HG02885 (cell line): Measurements from ENCODE around the gene C3orf70.
A peak's percentile ranks its signal among the peaks of the same experiment; 100 is the strongest.

Experiments used
- ATAC-seq: cut with Tn5 transposase; IDR thresholded peaks from one replicate; pipeline ENCODE4 v1.9.1; 2021; ENCODE audit warnings: mild to moderate bottlenecking; ENCODE audit not compliant: unreplicated experiment, poor library complexity

Gene C3orf70, protein sequence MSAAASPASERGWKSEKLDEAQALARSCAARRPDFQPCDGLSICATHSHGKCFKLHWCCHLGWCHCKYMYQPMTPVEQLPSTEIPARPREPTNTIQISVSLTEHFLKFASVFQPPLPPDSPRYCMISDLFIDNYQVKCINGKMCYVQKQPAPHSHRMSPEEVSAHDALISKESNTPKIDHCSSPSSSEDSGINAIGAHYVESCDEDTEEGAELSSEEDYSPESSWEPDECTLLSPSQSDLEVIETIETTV

DNA sequence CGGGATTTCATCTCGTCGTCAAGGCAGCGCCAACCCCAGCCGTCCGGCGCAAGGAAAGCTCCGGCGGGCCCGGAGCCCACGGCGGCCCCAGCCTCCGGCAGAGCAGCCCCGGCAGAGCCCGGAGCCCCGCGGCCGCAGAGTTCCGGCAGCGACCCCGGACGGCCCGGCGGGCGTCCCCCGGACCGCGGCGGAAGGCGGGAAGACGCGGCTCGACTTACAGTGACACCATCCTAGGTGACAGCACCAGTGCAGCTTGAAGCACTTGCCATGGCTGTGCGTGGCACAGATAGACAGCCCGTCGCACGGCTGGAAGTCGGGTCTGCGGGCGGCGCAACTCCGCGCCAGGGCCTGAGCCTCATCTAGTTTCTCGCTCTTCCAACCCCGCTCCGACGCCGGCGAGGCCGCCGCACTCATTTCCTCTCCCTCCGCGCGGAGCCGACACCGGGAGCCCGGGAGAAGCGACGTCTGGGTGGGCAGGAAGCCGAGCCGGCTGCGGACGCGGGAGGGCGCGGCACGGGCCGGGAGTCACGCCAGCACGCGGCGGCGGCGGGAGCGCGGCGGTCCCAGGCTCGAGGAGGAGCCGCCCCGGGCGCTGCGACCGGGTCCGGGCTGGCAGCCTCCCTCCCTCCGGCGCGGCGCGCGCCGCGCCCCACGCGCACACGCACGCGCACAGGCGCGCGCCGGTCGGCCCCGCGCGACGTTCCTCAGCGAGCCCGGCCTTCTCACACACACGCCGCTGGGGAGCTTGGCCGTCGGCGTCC is at the start of gene C3orf70:
TSS of gene C3orf70 (minus strand) at position 651 of the 761 bp plus-strand sequence. CDS start at position 414, 237 bp downstream.
- ATAC-seq, result peak; percentile 64

DNA sequence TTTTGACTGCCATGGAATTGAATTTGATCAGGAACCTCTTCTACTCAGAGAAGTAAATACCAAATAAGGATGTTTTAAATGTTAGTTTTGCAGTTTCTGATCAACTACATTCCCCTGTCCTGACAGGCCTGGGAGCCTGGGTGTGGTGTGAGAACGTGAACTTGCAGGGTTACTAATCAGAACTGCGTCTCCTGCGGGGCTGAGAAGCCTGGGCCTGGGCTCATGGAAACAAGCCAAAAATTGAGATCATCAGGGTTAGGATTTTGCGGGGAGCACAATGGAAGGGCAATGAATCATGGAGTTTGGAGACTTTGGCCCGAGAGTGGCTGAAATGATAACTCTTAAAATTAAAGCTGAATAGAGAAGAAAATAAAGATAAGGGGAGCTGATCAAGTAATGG is 47.8 kb upstream of the C3orf70 start:
- no peak for ATAC-seq

DNA sequence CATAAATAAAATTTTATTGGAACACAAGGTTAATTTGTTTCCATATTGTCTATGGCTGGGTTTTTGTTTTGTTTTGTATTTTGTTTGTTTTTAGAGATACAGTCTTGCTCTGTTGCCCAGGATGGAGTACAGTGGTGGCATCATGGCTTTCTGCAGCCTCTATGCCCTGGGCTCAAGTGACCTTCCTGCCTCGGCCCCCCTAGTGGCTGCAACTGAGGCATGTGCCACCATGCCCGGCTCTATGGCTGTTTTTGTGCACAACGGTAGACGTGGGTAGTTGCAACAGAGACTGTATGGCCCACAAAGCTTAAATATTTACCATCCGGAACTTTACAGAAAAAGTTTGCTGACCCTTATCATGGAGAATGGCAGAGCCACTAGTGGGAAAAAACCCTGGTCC is 46.8 kb upstream of the C3orf70 start:
- no peak for ATAC-seq

DNA sequence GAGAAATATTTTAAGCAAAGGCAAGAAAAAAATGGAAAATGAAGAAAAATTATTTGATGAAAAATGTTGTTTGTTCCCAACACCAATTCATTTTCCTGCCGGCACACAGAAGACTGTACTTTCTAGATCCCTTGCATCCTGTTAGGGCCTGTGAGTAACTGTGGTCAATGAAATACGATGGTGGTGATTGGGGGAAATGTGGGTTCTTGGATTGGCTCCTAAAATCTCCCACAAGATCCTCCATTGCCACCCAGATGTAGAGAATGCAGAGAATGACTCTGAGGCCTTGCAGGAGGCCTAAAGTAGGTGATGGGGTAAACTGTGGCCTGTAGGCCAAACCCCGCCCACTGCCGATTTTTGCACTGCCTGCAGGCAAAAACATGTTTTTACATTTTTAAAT is 46.3 kb upstream of the C3orf70 start:
- ATAC-seq, result no peak

DNA sequence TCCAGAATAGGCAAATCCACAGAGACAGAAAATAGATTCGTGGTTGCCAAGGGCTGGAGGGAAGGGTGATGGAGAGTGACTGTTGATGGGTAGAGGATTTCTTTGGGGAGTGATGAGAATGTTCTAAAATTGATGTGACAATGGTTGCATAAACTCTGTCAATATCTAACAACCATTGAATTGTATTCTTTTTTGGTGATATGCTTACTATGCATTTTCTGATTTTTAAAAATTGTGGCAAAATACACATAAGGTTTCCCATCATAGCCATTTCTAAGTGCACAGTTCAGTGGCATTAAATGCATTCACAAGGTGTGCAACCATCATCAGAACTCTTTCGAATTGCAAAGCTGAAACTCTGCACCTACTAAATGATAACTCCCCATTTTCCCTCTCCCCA is 44.2 kb upstream of the C3orf70 start:
- ATAC-seq, result no peak

DNA sequence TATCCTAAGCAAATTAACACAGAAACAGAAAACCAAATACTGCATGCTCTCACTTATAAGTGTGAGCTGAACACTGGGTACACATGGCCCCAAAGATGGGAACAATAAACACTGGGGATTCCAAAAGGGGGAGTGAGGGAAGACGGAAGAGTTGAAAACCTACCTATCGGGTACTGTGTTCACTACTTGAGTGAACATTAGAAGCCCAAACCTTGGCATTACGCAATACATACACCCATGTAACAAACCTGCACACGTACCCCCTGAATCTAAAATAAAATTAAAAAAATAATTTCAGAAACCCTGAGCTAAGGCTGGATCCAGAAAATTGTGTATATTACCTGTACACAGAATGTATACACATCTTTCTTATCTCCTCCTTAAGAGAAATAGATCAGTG is 42.8 kb upstream of the C3orf70 start:
- no peak for ATAC-seq

DNA sequence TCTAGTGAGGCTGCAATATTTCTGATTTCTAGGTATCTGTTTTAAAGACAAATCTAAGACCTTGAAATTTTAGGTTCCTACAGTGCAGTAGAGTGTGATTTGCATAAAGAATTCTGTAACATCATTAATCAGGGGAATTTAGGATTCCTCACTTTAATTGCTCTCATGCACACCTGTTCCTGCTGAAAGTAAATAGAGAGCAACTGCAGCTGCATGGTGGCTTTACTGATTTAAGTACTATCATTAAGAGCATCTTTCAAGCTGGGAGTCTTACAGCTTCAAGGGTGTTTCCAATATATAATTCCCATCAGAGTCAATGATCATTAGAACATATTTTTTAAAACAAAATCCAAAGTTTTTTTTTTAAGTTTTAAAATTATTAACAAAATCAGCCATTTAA is 36.0 kb upstream of the C3orf70 start:
- ATAC-seq, result no peak

DNA sequence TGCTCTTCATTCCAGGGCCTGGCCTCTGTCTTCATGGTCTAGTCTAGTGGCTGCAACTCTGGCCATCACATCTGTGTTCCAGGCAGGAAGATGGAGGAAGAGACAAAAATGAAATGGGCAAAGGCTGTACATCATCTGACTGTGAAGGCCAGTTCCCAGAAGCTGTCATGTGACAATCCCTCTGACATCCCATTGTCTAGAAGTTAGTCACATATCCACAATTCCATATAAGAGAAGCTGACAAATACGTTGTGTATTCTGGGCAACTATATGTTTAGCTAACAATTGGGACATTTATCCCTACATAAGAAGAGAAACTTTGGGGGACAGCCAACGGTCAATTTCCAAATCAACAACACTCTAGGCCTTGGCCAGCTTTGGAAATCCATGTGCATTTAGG is 34.5 kb upstream of the C3orf70 start:
- no peak for ATAC-seq

DNA sequence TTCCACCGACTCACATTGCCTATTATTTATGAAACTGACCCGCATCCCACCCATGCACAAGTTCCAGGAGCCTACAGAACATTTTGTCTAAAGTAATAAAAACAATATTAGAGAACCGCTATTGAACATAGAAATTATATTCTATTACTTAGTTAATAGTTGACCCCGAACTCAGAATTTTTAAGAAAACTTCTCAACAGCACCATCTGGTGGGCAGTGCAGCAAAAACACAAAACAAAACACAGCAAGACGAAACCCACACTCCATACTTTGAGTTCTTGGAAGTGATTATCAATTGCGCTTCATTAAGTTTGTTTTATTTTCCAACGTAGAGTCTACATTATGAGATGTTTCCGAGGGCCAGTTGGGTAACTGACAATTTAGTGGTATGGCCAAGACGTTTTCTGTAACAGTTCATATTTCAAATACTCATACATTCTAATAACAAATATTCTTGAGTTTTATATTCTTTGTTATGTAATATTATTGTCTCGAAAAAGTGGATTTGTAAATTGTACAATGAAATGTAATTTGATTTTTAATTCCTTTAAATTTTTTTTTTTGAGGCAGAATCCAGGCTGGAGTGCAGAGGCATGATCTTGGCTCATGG is 24.0 kb upstream of the C3orf70 start:
- ATAC-seq, result no peak

DNA sequence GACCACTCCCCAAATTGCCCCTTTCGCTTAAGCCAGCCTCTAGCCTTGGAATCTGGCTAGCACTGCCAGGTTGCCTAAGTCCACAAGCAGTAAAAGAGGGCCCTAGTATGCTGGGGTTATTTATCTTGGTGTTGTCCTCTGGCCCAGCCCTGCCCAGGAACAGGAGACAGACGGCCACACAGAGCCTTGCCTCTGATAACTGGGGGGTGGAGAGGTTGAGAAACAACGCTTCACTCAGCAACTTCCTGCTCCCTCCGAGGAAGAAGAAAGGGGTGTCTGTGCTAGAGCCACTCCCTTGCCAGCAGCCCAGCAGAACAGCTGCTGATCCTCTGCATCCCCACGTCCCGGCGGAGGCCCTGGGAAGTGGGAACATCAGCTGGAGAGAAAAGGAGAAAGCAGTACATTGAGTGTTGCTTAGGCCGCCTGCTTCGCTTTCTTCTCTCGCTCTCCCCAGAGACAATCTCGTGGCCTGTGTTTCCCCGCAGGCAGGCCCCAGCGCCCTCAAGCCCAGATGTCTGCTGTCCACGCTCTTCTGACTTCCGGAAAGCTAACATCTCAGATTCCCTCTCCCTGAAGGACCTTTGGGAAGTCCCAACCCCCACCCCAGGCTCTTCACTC is 22.6 kb upstream of the C3orf70 start:
- peak; percentile 81 for ATAC-seq

DNA sequence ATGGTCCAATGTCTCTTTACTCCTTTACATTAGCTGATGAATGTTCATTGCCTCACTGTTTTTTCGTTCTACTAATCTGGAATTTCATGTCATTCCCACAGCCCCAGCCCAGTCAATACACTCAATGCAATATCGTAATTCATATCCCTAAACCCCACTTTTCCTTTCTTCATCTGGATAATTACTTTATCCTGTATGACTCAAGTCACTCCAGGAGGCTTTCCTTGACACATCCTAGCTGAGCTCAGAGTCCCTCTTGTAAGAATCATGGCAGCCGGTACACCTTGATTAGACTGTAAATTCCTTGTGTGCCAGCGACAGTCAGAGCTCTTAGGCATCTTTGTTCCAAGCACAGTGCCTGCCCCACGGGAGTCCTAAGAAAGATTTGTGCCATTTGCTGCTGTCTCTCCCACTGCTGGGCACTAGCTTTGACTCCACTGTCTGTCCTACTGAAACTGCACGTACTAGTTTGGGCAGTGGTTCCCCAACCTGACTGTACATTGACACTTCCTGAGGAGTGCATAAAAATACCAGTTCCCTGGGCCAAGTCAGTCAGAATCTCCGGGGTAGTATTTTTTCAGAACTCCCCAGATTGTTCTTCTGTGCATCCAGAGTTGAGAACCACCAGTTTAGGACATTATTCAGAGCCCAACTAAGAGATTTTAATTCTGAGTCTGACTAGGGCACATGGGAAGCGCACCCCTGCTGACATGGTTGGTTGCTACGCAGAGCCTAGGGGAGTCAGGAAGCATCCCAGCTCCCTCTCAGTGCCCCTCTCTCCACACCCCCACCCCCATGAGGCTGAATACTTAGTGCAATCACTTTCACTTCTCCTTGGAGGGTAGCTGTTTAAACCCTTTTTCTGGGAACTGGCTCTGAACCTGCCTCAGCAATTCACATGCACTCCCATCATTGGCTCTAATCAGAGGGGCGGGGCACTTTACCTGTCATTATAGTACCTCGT is 19.5 kb upstream of the C3orf70 start:
- ATAC-seq, result no peak

DNA sequence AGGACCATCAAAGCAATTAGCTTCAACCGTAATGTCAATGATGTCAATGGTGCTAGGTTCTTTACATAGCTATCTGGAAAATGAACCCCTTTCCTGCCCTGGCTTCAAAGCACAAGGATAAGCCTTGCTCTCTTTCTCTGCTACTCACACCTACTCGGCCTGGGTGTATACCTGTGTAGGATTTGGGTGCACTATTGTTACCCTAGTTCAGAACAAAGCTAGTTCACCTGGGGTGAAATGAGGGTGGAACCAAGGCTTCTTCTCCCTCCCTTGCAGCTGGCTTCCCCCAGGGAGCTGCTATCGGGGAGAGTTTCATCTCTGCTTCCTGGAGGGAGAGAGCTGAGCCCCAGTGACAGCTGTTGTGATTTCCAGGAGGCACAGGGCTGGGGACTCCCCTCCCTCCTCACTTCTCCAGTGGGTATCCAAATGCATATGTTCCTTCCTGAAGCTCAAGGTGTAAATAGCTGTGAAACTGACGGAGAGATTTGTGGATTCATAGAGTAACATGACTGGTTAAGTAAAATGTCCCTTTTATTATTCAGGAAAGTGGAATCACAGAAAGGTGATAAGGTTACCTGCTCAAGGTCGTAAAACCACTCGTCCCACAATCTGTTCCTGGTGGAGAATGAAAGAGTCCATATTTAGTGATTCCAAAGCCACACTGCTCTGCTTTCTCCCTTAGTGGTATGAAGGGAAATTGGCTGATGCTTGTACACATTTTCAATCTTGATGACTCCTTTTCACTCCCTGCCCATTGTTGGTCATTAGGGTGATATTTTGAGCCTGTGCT is 11.8 kb upstream of the C3orf70 start:
- no peak for ATAC-seq

DNA sequence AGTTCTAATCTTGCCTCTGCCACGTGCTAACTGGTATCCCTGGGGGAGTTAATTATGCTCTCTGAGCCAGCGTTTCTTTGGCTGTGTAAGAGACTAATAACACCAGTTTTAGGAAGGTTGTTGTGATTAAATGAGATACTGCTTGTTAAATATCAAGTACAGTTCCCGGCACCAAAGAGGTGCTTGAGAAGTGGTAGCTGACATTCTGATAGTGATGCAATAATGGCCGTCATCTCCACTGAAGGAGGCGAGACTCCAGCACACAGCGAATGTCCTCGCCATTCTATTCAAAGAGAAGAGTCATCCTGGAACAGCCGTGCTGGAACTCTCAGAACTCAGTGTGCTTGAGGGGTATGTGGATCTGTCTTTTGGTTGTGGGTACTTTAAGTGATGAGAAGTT is 9.8 kb upstream of the C3orf70 start:
- ATAC-seq, result no peak

DNA sequence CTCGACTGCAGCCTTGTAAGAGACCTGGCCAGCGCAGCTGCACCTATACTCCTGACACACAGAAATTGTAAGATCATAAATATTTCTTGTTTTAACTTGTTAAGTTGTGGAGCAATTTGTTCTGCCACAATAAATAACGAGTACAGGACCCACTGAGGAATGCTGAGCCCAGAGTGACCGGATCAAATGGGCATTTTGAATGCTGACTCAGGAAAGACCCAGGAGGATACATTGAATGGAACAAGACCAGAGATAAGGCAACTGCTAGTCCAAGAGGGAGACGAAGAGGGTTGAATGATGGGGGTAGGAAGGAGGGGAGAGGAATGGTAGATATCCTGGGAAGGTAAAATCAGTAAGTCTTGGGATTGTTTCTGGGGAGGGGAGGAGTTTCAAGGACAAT is 8.9 kb upstream of the C3orf70 start:
- no peak for ATAC-seq

DNA sequence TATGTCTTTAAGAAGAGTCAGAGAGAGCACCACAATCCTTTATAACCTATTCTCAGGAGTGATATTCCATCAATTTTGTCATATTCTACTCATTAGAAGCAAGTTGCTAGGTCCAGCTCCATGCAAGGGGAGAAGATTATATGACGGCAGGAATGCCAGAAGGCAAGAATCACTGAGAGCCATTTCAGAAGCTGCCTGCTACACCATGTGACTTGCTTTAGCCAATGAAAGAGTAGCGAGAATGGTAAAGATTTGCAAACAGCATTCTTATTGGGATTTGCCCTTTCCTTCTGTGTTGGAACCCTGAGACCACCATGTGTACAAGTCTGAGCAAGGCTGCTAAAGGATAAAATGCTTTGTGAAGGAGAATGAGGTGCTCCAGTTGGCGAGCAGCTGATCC is 4.5 kb upstream of the C3orf70 start:
- no peak for ATAC-seq

DNA sequence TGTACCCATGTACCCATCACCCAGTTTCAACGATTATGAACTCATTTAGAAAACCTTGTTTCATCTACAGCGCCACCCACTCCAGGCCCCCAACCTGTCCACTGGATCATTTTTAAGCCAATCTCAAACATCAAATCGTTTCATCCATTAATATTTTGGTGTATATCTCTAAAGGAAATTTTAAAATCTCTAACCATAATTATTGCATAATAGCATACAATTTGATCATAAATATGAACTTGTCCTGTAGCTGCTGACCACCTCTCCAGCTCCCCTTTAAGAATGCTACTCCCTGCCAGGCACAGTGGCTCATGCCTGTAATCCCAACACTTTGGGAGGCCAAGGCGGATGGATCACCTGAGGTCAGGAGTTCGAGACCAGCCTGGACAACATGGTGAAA is 2.8 kb upstream of the C3orf70 start:
- no peak for ATAC-seq

DNA sequence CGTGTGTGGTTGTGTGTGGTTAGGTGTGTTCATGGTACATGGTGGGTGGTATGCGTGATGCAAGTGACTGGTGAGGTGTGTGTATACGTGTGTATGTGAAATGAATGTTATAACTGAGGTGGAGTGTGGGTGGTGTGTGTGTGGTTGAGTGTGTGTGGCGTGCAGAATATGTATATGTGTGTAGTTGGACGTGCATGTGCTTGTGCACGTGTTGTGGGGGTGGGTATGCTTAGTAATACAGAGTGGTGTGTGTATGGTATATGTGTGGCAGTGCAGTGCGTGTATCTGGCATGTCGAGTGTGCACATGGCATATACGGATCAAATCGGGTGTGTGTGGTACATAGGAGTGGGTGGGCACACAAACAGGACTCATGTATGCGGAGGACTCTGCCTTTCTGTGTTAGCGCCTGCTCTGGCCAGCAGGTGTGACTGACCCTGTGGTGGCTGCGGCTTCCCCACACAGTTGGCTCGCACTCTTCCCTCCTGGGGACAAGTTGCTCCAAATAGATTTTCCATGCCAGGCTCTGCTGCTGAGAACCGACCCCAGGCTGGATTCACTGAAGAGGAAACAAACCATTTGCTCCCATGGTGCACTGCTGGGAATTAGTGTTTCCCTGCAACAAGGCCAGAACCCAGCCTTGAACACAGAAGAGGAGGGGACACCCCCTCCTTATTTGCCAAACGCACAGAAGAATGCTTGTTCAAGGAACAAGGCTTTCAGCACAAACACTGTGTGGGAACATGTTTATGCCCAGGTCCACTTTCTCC is 1.2 kb upstream of the C3orf70 start:
- no peak for ATAC-seq

DNA sequence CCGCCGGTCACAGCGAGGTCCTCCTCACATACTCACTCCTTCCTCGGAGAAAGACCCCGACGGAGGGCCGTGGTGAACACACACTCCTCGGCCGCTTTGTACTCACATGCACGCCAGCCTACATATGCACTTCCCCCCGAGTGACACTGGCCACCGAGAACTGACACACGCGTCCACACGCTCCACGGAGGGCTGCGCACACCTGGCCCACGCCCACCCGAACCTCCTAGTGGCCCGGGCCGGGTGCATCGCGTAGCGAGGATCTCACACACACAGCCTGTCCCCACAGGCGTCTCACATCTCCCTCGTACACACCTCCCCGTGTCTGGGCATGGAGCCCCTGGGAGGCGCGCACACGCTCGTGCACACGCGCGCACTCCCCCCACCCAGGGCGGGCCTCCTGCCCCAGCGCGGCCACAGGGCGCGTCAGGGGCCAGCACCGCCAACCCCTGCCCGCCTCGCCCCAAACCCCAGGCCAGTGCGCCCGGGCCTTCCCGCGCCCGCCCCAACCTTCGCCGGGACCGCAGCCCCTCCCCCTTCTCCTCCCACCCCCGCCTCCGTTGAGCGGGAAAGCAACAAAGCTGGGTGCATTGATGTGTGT is 411 bp upstream of the C3orf70 start:
- peak; percentile 45 for ATAC-seq
